GM21423 (cell line): ENCODE measurements around the gene EXOSC5.
"Not testable (repeated sequence)": the region's sequence is repeated elsewhere in the genome, so short reads cannot be mapped to it uniquely, and the experiment has no call there.

Source experiments
- ATAC-seq: cut with Tn5 transposase; IDR thresholded peaks from one replicate; pipeline ENCODE4 v1.9.1; 2021; ENCODE audit warnings: mild to moderate bottlenecking, moderate library complexity; ENCODE audit not compliant: unreplicated experiment

The EXOSC5 gene

DNA sequence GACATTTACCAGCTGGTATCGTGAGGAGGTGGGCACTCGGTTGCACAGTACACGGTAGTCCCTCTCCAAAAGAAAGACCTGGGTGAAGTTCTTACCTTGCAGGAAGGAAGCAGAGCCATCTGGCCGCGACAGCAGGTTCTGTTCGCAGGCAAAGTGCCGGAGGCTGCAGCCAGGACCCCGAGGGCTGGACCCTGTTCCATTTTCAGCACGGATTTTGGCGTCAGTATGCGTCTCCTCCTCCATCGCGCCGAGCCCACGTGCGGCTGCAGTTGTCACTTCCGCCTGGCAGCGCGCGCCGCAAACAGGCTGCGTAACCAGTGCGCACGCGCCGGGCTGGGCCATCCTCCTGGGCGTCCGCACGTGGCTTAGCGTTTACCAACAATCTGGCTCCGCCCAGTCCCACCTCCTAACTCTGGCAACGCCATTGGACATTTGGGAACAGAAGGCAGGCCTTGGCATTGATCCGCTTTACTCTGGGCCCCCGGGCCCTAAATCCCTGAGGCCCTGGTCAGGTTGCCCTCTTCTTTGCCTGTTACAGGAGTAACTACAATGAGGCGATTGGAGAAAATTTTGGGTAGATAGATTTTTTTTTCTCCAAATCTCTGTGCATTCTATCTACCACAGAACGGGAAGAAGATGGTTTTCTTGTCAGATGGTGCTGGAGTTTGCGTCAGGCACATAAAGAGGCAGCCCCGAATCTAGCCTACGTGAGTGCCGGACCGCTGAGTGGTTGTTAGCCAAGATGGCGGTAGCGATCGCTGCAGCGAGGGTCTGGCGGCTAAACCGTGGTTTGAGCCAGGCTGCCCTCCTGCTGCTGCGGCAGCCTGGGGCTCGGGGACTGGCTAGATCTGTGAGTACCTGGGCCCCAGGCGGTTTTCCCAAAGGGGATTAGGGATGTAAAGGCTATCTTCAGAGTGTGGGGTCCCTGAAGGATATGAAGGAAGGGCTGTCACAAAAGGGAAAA, at the start of gene EXOSC5, which contains the start of gene BCKDHA:
EXOSC5 (minus strand) TSS at position 274 of the 964 bp plus-strand sequence; CDS start at position 243, 31 bp downstream.
BCKDHA (plus strand) TSS at position 733 of the 964 bp plus-strand sequence; CDS start at position 743, 10 bp downstream.
- peak; percentile 94 for ATAC-seq

- no peak for ATAC-seq
Measured at GRCh38 chr19:41445575-41445974, 48.4 kb upstream of the EXOSC5 start.

DNA sequence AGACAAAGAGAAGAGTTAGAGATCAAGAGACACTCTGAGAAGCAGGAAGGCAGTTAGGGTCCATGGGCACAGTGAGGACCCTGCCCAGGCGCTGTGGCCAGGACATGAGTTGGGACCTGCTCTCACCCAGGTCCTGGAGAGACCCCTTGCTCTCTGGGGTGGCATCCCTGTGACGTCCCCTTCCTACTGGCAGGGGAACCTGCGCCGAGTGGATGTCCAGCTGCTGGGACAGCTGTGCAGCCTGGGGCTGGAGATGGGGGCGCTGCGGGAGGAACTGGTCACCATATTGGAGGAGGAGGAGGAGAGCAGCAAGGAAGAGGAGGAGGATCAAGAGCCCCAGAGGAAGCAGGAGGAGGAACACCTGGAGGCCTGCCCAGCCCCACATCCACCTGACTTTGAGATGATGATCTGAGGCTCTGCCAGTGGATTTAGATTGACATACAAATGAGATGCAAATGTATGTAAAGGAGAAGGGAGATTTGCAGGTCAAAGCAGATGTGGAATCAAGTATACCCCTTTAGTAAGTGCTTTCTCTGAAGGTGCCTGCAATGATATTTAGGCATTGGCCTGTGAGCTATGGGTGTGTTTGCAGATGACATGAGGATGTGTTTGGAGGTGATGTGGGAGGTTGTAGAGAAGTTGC, 46.8 kb upstream of the EXOSC5 start:
- ATAC-seq: no peak

DNA sequence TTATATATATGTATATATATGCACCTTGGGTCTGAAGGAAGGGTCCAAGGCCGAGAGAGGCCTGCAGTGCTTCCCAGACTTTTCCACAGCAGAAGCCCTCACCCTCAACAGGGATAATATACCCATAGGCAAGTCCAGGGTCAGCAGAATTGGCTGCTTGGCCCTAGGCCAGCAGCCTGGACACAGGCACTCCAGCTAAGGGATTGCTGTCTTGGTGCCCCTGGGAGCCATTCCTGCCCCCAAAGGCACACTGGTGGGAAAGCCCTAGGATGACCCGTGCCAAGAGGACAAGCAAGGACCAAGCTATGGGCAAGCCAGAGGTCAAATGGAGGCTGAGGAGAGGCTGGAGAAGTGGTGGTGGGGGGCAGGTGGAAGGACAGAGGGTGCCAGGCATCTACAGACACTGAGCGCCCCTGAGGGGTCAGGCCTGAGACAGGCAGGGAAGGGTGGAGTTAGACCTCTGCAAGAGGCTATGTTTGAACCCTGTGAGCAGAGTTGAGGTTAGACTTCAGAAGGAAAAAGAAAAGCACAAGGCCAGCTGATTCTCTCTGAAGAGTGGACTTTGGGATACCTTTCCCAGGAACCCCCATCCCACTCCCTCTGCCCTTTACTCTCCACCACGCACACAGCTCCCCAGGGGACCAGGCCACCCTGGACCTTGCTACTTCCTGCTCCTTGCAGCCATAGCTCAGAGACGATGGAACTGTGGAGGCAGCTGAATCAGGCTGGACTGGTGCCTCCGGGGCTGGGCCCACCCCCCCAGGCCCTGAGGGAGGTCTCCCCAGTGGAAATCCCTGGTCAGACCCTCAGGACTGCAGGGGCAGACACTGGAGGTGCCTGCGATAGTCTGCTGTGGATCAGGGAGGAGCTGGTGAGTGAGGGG, 45.6 kb upstream of the EXOSC5 start, which contains the start of gene ERICH4:
ERICH4 (plus strand) TSS at position 684 of the 883 bp plus-strand sequence; CDS start at position 698, 14 bp downstream.
- ATAC-seq: no peak

DNA sequence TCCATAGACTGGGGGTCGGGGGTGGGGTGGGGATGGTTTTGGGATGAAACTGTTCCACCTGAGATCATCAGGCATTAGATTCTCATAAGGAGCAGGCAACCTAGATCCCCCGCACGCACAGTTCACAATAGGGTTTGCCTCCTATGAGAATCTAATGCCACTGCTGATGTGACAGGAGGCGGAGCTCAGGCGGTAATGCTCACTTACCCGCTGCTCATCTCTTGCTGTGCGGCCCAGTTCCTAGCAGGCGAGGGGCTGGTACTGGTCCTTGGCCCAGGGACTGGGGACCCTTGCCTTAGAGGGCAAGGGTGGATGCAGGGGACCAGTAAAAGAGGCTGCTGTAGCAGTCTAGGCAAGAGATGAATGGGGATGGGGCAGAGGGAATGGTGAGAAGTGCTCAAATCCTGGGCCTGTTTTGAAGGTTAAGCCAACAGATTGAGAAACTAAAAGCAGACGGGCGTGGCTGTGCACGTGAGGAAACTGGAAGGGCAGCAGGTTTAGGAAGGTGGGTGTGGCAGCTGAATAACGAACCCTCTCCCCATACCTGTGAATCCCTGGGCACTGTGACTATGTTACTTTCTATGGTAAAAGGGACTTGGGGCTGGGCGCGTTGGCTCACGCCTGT, 44.3 kb upstream of the EXOSC5 start:
- no peak for ATAC-seq

GRCh38 chr19:41439441-41440222, 42.5 kb upstream of the EXOSC5 start, which contains the start of gene DMAC2:
DMAC2 (minus strand) TSS chr19:41439912; CDS start chr19:41439899, 13 bp downstream.
- ATAC-seq: peak; percentile 91

- no peak for ATAC-seq
Measured at GRCh38 chr19:41437944-41438574, 40.9 kb upstream of the EXOSC5 start.

DNA sequence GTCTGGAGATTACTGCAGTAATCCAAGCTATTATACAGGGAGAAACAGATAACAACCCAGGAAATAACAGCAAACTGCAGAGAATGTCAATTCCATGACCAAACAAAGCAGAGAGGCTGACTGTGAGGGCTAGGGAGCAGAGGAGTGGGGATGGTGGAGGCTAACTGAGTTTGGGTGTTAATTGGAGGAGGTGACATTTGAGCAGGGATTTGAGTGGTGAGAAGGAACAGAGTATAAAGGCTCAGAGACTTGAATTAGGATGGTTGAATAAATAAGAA, 39.5 kb upstream of the EXOSC5 start:
- ATAC-seq: no peak

DNA sequence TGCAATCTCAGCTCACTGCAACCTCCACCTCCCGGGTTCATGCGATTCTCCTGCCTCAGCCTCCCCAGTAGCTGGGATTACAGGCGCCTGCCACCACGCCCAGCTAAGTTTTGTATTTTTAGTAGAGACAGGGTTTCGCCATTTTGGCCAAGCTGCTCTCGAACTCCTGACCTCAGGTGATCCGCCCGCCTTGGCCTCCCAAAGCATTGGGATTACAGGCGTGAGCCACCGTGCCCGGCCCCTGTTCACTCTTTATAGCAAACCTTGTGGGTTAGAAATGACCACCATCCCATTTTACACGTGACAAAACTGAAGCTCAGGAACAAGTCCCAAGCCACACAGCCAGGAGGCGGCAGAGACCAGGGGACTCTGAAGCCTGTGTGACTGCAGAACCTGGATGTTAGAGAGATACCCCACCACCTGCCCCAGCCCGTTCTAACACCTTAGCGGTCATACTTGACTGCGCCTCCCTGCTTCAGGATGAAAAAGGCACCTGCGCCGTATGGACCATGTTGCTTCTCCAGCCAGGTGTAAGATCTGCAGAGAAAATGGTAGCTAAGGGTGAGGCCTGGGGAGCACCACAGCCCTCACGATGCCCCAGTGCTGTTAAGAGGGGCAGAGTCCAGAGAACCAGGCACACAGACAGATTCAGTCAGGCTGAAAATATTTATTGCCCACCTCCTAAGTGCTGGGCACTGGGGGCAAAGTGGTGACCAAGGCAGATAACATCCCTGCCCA, 38.9 kb upstream of the EXOSC5 start:
- no peak for ATAC-seq

GRCh38 chr19:41435376-41435775, 38.2 kb upstream of the EXOSC5 start:
- not testable (repeated sequence) for ATAC-seq

GRCh38 chr19:41434450-41434849, 37.3 kb upstream of the EXOSC5 start:
- ATAC-seq: no peak

DNA sequence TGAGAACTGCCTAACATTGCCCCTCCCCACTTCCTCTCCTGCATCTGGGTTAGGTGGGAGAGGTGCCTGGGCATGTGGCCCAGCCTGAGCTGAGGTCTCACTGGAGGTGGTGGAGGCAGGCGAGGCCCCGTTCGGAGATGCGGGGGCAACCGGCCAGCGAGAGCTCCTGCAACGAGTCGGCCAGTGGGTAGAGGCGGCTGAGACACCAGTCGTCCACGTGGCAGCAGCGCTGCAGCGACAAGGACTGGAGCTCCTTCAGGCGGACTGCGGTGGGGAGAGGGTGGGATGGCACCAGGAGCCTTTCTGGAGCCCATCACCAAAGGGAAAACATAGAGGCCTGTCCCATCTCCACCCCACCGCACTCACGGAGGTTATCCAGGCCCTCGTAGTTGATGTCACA, 36.0 kb upstream of the EXOSC5 start:
- ATAC-seq: no peak

- no peak for ATAC-seq
Measured at GRCh38 chr19:41431426-41432386, 34.5 kb upstream of the EXOSC5 start.

DNA sequence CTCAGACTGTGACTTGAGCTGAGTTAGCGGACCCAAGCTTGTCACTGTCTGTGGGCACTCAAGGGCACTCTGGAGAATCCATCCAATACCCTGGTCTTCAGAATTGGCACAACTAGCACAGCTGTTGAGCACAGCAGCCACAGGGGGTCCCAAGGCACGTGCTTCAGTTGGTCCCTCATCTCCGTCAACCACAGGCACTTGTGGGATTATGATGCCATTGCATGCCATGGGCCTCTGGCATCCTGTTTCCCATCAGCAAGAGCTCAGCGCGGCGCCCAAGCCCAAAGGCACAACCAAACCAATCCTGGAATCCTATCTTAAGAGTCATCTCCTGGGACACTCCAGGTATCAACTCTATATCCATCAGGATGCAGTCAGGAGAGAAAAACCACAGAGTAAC, 33.8 kb upstream of the EXOSC5 start:
- ATAC-seq: no peak

DNA sequence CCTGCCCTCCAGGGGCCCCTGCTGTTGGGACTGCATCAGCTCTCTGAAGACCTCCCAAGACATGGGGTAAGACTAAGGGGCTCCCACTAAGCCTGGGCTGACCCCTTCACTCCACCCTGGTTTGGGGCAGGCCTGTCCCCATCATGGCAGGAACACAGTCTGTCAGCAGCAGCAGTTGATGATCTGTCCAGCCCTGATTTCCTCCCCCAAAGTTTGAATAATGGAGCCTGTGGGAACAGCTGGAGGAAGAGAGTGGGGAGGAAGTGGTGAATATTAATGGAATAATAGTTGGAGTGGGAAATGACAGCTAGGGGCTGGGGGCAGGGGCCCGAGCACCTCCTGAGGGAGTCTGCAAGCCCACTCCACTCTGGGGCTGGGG, 31.3 kb upstream of the EXOSC5 start:
- ATAC-seq: no peak

DNA sequence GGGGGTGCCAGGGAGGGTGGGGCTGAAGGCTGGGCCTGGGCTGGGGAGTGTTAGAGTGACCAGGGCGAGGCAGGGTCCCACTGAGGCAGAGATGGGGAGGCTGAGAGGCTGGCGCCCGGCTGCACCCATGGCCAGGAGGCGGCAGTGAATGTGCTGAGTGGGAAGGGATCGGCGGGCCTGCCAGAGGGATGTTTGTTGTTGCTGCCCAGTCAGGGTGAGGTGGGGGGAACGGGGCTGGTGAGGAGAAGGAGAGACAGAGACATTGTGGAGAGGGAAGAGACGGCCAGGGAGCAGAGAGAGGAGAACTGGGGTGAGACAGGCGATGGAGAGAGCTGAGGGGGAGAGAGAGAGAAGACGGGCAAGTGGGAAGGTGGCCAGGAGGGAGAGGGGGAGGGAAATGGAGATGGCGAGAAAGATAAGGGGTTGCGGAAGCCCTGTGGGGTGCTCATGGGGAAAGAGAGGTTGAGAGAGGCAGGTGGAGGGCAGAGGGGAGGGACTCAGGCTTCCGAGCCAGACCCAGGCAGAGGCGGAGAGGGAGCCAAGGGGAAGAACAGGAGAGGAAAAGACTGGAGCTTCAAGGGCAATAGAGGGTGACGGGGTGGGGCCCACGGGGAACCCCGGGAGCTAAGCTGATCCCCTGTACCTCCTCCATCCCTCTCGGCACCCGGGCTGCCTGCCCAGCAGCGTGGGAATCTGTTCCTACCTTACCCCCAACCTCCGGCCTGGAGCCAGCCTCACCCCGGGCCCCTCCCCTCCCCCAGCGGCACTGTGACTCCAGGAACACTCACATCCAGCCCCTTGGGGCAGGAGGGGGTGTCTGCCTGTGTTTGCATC, 30.7 kb upstream of the EXOSC5 start:
- ATAC-seq: no peak
